Stimulated activated effector memory CD8-positive, alpha-beta T cell treated with anti-CD3 and anti-CD28 coated beads, Interleukin-12 subunit alpha, Interleukin-12 subunit beta, amount 100 ng/mL, for 72 hours (primary cell): Measurements from ENCODE around the gene LMTK2.

ENCODE experiments used
- ATAC-seq: fragments of 150-1000 bp; cut with Tn5 transposase; 2 replicates; pipeline ENCODE4 v1.10.0; 2021
- DNase-seq, 2 donors: peaks; one replicate each; pipeline ENCODE4 v3.0.0; 2021 to 2022; ENCODE audit warnings: low spot score in 2 of 2
- H3K27ac Mint-ChIP-seq: one replicate; pipeline ENCODE4 v1.8.0; 2022; ENCODE audit warnings: mild to moderate bottlenecking, mixed read lengths
- H3K36me3 Mint-ChIP-seq: one replicate; pipeline ENCODE4 v1.8.0; 2022; ENCODE audit warnings: mild to moderate bottlenecking, mixed read lengths
- H3K4me1 Mint-ChIP-seq: one replicate; pipeline ENCODE4 v1.8.0; 2022; ENCODE audit warnings: mixed read lengths
- H3K4me3 Mint-ChIP-seq: one replicate; pipeline ENCODE4 v1.8.0; 2022; ENCODE audit warnings: mild to moderate bottlenecking, mixed read lengths
- H3K9me3 Mint-ChIP-seq: one replicate; pipeline ENCODE4 v1.8.0; 2022; ENCODE audit warnings: mixed read lengths

Gene LMTK2

GRCh38 chr7:98209166-98209920 is 102.7 kb downstream of the LMTK2 start:
- peak overlapping the region; percentile 41 for H3K4me3 Mint-ChIP-seq
- peaks cover 34% of the 10 kb centered on the region for H3K36me3 Mint-ChIP-seq
- no peak for DNase-seq
- H3K4me1 Mint-ChIP-seq = peaks cover 5% of the 10 kb centered on the region
- H3K27ac Mint-ChIP-seq = no peak overlapping the region
- no peak for ATAC-seq
- H3K9me3 Mint-ChIP-seq = no peaks in the 10 kb centered on the region

DNA sequence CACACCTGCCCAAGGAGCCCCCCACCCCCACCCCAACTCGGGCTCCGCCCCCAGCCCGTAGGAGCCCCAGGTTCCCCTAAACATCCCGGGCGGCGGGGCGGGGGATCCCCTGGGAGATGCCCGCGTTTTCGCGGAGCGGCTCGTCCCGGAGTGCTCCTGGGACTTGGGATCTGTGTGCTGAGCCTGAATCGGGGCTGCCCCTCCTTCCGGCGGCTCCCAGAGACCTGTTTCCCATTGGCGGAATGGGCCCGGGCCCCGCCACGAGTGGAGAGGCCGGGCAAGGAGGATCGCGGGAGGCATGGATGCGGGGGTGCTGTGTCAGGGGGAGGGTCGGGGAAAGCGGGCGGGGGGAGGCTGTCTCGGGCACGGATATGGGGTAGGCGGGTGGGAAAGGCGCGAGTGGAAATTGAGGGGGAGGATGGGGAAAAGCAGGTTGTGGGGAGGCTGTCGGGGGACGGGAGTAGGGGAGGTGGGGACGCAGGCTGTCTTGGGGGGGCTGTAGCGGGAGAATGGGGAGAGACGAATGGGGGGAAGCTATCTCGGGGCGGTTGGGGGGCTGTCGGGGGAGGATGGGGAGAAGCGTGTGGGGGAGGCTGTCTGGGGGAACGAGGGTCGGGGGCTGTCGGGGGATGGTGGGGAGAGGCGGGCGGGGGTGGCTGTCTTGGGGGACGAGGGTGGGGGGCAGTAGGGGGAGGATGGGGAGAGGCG is 104.0 kb downstream of the LMTK2 start:
- peaks cover 5% of the 10 kb centered on the region for H3K4me1 Mint-ChIP-seq
- ATAC-seq (no peak), DNase-seq (no peak)
- no peaks in the 10 kb centered on the region for H3K9me3 Mint-ChIP-seq
- no peak overlapping the region for H3K27ac Mint-ChIP-seq
- H3K4me3 Mint-ChIP-seq = peak overlapping the region; percentile 41
- H3K36me3 Mint-ChIP-seq = peaks cover 21% of the 10 kb centered on the region

DNA sequence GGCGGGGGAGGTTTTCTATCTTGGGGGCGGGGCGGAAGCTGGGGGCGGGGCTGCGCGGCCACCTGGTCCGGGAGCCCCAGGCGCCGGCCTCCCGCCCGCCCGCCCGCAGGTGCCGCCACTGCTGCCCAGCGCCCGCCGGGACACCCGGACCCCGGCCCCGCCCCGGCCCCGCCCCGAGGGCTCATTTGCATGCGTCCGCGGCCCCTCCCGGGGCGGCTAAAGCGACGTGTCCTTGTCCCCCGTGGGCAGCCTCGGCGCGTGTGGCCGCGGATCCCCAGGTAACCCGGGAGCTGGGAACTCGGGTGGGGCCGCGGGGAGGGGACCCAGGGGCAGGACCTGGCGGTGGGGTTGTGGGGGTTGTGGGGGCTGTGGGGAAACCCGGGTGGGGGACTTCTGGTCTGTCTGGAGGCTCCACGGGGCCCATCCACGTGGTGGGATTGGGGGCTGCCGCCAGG is 104.6 kb downstream of the LMTK2 start, which contains the start of gene BHLHA15:
TSS of gene BHLHA15 (plus strand) at position 219 of the 455 bp plus-strand sequence. CDS start 871 bp downstream, outside the sequence.
- no peak within 1 kb of the TSS for H3K27ac Mint-ChIP-seq
- no peak for DNase-seq
- H3K4me1 Mint-ChIP-seq = peaks cover 5% of the 10 kb centered on the region
- peak; percentile 44 for ATAC-seq
- peaks cover 18% of the 10 kb centered on the region for H3K36me3 Mint-ChIP-seq
- H3K4me3 Mint-ChIP-seq = peak within 1 kb of the TSS; percentile 41
- no peaks in the 10 kb centered on the region for H3K9me3 Mint-ChIP-seq

GRCh38 chr7:98211676-98212531 is 105.2 kb downstream of the LMTK2 start:
- ATAC-seq (peak; percentile 4), DNase-seq (no peak)
- H3K9me3 Mint-ChIP-seq = no peaks in the 10 kb centered on the region
- H3K27ac Mint-ChIP-seq = no peak overlapping the region
- peaks cover 5% of the 10 kb centered on the region for H3K4me1 Mint-ChIP-seq
- H3K4me3 Mint-ChIP-seq = peak overlapping the region; percentile 27
- peaks cover 18% of the 10 kb centered on the region for H3K36me3 Mint-ChIP-seq

- peak overlapping the region; percentile 18 for H3K4me3 Mint-ChIP-seq
These were observed 105.9 kb downstream of the LMTK2 start for GRCh38 chr7:98212532-98213041.

GRCh38 chr7:98213296-98213887 is 106.7 kb downstream of the LMTK2 start:
- H3K4me1 Mint-ChIP-seq = peaks cover 5% of the 10 kb centered on the region
- peak overlapping the region; percentile 18 for H3K4me3 Mint-ChIP-seq
- DNase-seq (no peak), ATAC-seq (no peak)
- H3K27ac Mint-ChIP-seq = no peak overlapping the region
- H3K9me3 Mint-ChIP-seq = no peaks in the 10 kb centered on the region
- peaks cover 11% of the 10 kb centered on the region for H3K36me3 Mint-ChIP-seq

More at GRCh38 chr7:98212532-98213041, 105.9 kb downstream of the LMTK2 start:
- Mint-ChIP-seq H3K27ac (no peak overlapping the region), H3K9me3 (no peaks in the 10 kb centered on the region), H3K36me3 (peaks cover 12% of the 10 kb centered on the region), H3K4me1 (peaks cover 5% of the 10 kb centered on the region)
- ATAC-seq = no peak
- no peak for DNase-seq

DNA sequence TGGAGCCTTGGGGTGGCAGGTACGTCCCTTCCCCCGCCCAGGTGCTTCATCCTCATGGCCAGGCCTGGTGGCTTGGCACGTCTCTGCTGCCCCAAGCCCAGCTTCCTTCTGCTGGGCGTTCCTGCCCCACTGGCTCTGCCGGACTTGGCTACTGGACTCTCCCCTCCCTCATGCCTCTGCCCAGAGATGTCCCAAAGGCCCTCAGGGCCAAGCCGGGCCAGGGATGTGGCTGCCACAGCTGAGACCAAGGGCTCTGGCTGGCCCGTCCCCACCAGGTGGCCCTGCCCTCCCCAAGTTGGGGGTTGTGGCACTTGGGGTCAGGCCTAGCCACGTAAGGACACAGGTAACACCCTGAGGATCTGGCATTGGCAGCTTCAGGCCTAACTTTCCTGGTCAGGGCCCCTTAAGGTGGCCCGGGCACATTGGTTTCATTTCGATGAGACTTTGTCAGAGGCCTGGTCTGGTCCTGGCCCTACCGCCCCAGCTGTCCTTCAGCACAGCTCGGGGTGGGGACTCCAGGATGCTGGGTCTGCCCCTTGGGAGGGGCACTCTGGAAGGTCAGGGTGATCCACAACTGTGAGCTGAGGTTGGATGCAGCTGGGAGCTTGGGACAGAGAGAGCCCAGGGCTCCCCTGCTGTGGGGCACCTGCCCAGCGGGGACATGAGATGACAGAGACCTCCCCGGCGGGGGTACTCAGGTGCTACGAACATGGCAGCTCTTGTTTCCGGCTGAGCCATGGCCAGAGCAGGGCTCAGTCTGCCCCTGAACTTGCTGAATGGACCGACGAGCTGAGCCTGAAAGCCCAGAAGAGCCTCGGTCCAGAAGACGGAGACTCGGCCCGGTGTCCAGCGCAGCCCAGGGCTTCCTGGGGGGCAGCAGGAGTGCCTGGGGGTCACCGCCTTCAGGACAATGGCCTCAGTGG is 107.5 kb downstream of the LMTK2 start:
- no peak overlapping the region for H3K4me3 Mint-ChIP-seq
- DNase-seq = no peak
- H3K27ac Mint-ChIP-seq = no peak overlapping the region
- no peak for ATAC-seq
- peaks cover 11% of the 10 kb centered on the region for H3K4me1 Mint-ChIP-seq
- no peaks in the 10 kb centered on the region for H3K9me3 Mint-ChIP-seq
- peaks cover 17% of the 10 kb centered on the region for H3K36me3 Mint-ChIP-seq

- no peaks in the 10 kb centered on the region for H3K9me3 Mint-ChIP-seq
- H3K27ac Mint-ChIP-seq = no peak overlapping the region
- no peak for ATAC-seq
- H3K4me3 Mint-ChIP-seq = no peak overlapping the region
- H3K36me3 Mint-ChIP-seq = peaks cover 24% of the 10 kb centered on the region
- peaks cover 16% of the 10 kb centered on the region for H3K4me1 Mint-ChIP-seq
- no peak for DNase-seq
These were observed 108.2 kb downstream of the LMTK2 start for GRCh38 chr7:98214811-98215321.

GRCh38 chr7:98215561-98216495 is 109.2 kb downstream of the LMTK2 start:
- Mint-ChIP-seq H3K36me3 (peaks cover 32% of the 10 kb centered on the region), H3K4me1 (peaks cover 16% of the 10 kb centered on the region), H3K4me3 (no peak overlapping the region), H3K9me3 (no peaks in the 10 kb centered on the region), H3K27ac (no peak overlapping the region)
- DNase-seq (no peak), ATAC-seq (no peak)

DNA sequence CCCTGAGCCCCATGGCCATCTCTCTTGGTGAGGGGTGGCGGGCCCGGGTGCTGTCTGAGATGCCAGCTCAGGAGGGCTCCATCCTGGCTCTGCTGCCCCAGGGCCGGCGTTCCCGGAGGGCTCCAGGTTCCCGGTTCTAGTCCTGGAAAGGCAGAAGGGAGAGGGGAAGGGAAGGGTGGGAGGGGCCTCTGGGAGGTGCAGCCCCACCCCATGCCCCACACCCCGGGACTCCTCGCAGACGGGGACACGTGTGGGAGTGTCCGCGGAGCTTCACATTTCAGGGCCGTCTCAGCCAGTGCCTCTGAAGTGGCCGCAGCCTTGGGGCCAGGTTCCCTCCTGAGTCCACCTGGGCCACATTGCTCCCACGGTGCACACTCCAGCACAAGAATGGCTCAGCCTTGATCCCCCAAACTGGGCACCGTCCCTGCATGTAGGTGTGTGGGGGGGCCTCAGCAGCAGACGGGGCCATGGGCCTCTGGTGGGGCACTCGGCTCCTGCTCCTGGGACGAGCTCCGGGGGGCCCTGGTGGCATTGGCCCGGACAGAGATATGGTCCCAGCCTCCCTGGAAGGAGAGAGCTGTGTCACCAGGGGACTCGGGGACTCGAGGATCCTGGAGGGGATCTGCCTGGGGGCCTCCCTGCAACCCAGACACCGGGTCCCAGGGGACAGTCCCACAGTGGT is 110.4 kb downstream of the LMTK2 start:
- peaks cover 11% of the 10 kb centered on the region for H3K4me1 Mint-ChIP-seq
- no peak overlapping the region for H3K27ac Mint-ChIP-seq
- peaks cover 42% of the 10 kb centered on the region for H3K36me3 Mint-ChIP-seq
- DNase-seq (no peak), ATAC-seq (no peak)
- no peaks in the 10 kb centered on the region for H3K9me3 Mint-ChIP-seq
- no peak overlapping the region for H3K4me3 Mint-ChIP-seq

- no peaks in the 10 kb centered on the region for H3K9me3 Mint-ChIP-seq
- H3K4me3 Mint-ChIP-seq = no peak overlapping the region
- no peak for DNase-seq
- peaks cover 11% of the 10 kb centered on the region for H3K4me1 Mint-ChIP-seq
- ATAC-seq = peak; percentile 4
- peak overlapping the region; percentile 52 for H3K27ac Mint-ChIP-seq
- H3K36me3 Mint-ChIP-seq = peaks cover 42% of the 10 kb centered on the region
These were observed 111.2 kb downstream of the LMTK2 start for GRCh38 chr7:98217623-98218582.
